Parathyroid adenoma (tissue), 2 donors: Measurements from ENCODE around the gene ADPRHL1.

Source experiments
- H2AFZ ChIP-seq: fragments of 300-600 bp; sonication (generic); one replicate; pipeline ENCODE4 v1.7.0; 2017; ENCODE audit warnings: antibody characterized with exemption, mild to moderate bottlenecking
- H3K27ac ChIP-seq: fragments of 300-600 bp; sonication (generic); one replicate; pipeline ENCODE4 v1.7.0; 2017
- H3K27me3 ChIP-seq: fragments of 300-600 bp; sonication (generic); one replicate; pipeline ENCODE4 v1.7.0; 2017; ENCODE audit warnings: low read length; ENCODE audit not compliant: control insufficient read depth, insufficient read depth
- H3K36me3 ChIP-seq: fragments of 300-600 bp; sonication (generic); one replicate; pipeline ENCODE4 v1.7.0; 2017; ENCODE audit warnings: low read length; ENCODE audit not compliant: control insufficient read depth, insufficient read depth
- H3K4me1 ChIP-seq: fragments of 300-600 bp; sonication (generic); one replicate; pipeline ENCODE4 v1.7.0; 2017; ENCODE audit warnings: control low read depth
- H3K4me2 ChIP-seq: fragments of 300-600 bp; sonication (generic); one replicate; pipeline ENCODE4 v1.7.0; 2017; ENCODE audit warnings: low read length
- H3K4me3 ChIP-seq: fragments of 300-600 bp; sonication (generic); one replicate; pipeline ENCODE4 v1.7.0; 2017; ENCODE audit warnings: low read depth, low read length
- H3K79me2 ChIP-seq: fragments of 300-600 bp; sonication (generic); one replicate; pipeline ENCODE4 v1.7.0; 2017; ENCODE audit warnings: control low read depth
- H3K9ac ChIP-seq: fragments of 300-600 bp; sonication (generic); one replicate; pipeline ENCODE4 v1.7.0; 2017; ENCODE audit warnings: mild to moderate bottlenecking
- H3K9me3 ChIP-seq: fragments of 300-600 bp; sonication (generic); one replicate; pipeline ENCODE4 v1.7.0; 2017; ENCODE audit warnings: low read length; ENCODE audit not compliant: control insufficient read depth
- TF ChIP-seq, protein P1 (sequence below): fragments of 300-600 bp; sonication (generic); IDR thresholded peaks from one replicate; pipeline ENCODE4 v1.7.0; 2017; ENCODE audit warnings: antibody characterized with exemption, mild to moderate bottlenecking
- donor health status: primary hyperparathyroidism.

ADPRHL1 gene

DNA sequence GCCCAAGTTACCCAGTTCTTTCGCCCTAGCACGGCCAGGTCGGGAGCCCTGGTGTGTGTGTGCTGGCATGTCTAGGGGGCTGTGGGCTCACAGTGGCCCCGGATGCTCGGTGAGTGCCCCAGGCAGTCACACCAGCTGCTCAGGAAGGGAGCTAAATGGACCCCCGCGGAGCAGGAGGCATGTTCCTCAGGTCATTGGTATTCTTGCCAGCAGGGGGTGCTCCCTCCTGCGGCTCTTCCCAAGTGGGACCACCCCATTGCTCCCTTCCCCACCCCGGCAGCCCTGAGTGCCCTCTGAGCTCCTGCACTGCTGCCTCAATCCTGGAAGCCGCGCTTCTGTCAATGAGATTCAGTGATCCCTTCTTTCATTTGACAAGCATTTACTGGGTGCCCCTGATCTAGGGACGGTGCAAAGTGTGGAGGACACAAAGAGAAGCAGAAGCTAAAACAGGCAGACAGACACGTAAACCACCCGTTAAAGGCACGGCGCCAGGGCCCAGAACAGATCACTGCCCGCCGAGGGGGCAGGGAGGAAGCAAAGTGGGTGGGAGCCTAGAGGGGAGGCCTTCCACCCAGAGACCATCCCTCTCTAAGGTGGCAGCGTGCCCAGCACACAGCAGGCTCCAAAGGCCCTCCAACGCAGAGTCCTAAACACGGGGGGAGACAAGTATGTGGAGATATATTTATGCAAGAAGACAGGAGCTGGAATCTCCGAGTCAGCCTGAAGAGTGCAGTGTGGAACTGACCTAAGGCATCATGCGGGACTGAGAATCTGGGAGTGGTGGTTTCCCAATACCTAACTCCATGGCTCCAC is 5.2 kb upstream of the ADPRHL1 start:
- Histone ChIP-seq H3K4me2 (no peak overlapping the region), H3K9ac (no peak overlapping the region), H3K79me2 (no peaks in the 10 kb centered on the region), H3K27ac (no peak overlapping the region), H3K4me1 (no peaks in the 10 kb centered on the region), H3K4me3 (no peak overlapping the region), H2AFZ (no peak overlapping the region), H3K9me3 (no peaks in the 10 kb centered on the region), H3K36me3 (no peaks in the 10 kb centered on the region), H3K27me3 (no peaks in the 10 kb centered on the region)
- TF ChIP-seq, protein P1, sequence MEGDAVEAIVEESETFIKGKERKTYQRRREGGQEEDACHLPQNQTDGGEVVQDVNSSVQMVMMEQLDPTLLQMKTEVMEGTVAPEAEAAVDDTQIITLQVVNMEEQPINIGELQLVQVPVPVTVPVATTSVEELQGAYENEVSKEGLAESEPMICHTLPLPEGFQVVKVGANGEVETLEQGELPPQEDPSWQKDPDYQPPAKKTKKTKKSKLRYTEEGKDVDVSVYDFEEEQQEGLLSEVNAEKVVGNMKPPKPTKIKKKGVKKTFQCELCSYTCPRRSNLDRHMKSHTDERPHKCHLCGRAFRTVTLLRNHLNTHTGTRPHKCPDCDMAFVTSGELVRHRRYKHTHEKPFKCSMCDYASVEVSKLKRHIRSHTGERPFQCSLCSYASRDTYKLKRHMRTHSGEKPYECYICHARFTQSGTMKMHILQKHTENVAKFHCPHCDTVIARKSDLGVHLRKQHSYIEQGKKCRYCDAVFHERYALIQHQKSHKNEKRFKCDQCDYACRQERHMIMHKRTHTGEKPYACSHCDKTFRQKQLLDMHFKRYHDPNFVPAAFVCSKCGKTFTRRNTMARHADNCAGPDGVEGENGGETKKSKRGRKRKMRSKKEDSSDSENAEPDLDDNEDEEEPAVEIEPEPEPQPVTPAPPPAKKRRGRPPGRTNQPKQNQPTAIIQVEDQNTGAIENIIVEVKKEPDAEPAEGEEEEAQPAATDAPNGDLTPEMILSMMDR = no peak

DNA sequence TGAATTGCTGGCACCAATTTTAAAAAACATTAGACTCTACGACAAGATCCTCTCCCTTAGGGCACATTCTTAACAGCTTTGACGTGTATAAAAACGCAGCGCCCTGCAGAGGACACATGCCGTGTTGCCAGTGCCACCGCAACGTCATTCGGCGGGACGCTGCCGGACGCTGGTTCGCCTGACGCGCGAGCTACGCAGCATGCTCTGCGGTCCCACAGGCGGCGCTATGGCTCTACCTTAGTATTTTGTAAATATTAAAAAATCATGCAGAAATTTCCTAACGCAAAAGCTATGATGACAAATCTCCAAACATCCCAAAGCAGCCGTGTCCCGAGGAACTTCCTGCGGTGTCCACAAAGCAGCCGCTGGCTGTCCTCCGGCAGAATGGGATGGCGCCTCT is 4.2 kb upstream of the ADPRHL1 start:
- TF ChIP-seq, protein P1 = no peak
- Histone ChIP-seq H3K27ac (no peak overlapping the region), H3K27me3 (no peaks in the 10 kb centered on the region), H3K9me3 (no peaks in the 10 kb centered on the region), H3K4me2 (no peak overlapping the region), H3K79me2 (no peaks in the 10 kb centered on the region), H3K4me3 (no peak overlapping the region), H3K9ac (no peak overlapping the region), H3K4me1 (no peaks in the 10 kb centered on the region), H2AFZ (no peak overlapping the region), H3K36me3 (no peaks in the 10 kb centered on the region)

DNA sequence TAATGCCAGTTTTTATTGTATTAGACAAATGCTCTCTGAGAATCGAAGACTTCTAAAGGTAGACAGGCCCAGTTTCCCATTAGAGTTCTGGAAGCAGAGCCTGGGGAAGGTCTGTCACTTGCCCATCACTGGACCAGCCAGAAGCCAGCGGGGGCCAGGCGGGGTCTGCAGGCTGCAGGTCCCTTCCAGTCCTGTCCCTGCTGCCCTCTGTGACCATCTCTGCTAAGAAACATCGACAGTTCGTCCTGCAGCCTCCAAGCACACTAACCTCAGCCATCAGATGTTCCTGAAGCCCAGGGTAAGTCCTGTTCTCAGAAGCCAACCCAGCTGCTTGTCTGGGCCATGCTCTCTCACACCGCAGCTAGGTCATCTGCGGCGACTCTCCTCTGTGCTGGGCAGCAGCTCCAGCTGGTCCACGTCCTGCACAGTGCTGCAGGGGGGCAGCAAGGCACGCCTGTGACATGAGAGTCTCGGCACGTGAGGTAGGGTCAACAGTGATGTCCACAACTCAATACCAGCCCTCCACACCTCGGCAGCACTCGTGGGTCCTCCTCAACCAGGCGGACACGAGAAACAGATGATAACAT is 2.9 kb upstream of the ADPRHL1 start:
- Histone ChIP-seq H3K27ac (no peak overlapping the region), H3K27me3 (no peaks in the 10 kb centered on the region), H3K4me2 (no peak overlapping the region), H3K9me3 (no peaks in the 10 kb centered on the region), H3K4me3 (no peak overlapping the region), H3K4me1 (no peaks in the 10 kb centered on the region), H2AFZ (no peak overlapping the region), H3K79me2 (no peaks in the 10 kb centered on the region), H3K36me3 (no peaks in the 10 kb centered on the region), H3K9ac (no peak overlapping the region)
- TF ChIP-seq, protein P1 = no peak

DNA sequence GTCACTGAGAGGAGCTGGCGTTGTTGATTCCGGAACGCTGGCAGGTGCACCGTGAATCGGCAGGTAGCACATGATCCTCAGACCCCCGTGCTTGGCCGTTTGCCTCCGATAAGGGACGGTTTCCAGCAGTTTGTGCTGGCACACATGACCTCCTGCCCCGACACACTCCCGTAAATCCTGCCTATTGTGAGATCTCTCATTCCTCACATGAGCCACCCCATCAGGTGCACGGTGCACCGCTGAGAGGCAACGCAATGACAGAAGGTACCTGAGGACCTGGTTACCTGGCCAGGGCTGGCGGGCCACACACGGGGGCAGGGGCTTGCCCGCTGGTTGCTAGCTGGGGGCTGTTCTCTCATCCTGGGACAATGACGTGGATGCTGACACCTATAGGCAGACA is 2.1 kb upstream of the ADPRHL1 start:
- no peaks in the 10 kb centered on the region for H3K79me2 ChIP-seq
- H3K36me3 ChIP-seq = no peaks in the 10 kb centered on the region
- H3K4me3 ChIP-seq = no peak overlapping the region
- TF ChIP-seq, protein P1 = no peak
- no peak overlapping the region for H3K27ac ChIP-seq
- no peaks in the 10 kb centered on the region for H3K9me3 ChIP-seq
- H3K9ac ChIP-seq = no peak overlapping the region
- no peaks in the 10 kb centered on the region for H3K27me3 ChIP-seq
- no peaks in the 10 kb centered on the region for H3K4me1 ChIP-seq
- no peak overlapping the region for H2AFZ ChIP-seq
- no peak overlapping the region for H3K4me2 ChIP-seq
